ENCODE measurements around the gene ANKS3.

Gene ANKS3

GRCh38 chr16:4694642-4695451 is 39.2 kb downstream of the ANKS3 start:
- no peak for DNase-seq

- DNase-seq, result no peak
These were observed 40.0 kb downstream of the ANKS3 start for GRCh38 chr16:4693956-4694641.

GRCh38 chr16:4693296-4693955 is 40.6 kb downstream of the ANKS3 start, which contains the start of gene NUDT16L1:
TSS of gene NUDT16L1 (plus strand) at chr16:4693562. CDS start at chr16:4693727, 165 bp downstream.
- peak; percentile 89 for DNase-seq

GRCh38 chr16:4692460-4693295 is 41.4 kb downstream of the ANKS3 start:
- DNase-seq, result no peak

GRCh38 chr16:4691666-4692412 is 42.2 kb downstream of the ANKS3 start:
- no peak for DNase-seq

GRCh38 chr16:4690946-4691665 is 43.0 kb downstream of the ANKS3 start:
- no peak for DNase-seq

- DNase-seq, result no peak
These were observed 44.0 kb downstream of the ANKS3 start for GRCh38 chr16:4689864-4690704.

- no peak for DNase-seq
These were observed 44.9 kb downstream of the ANKS3 start for GRCh38 chr16:4689091-4689671.

- DNase-seq, result no peak
These were observed 45.4 kb downstream of the ANKS3 start for GRCh38 chr16:4688674-4689045.

GRCh38 chr16:4687946-4688673 is 46.0 kb downstream of the ANKS3 start:
- no peak for DNase-seq

- DNase-seq, result no peak
These were observed 46.7 kb downstream of the ANKS3 start for GRCh38 chr16:4687416-4687815.

- no peak for DNase-seq
These were observed 47.4 kb downstream of the ANKS3 start for GRCh38 chr16:4686497-4687210.

- no peak for DNase-seq
These were observed 48.1 kb downstream of the ANKS3 start for GRCh38 chr16:4685776-4686496.

- DNase-seq, result no peak
These were observed 48.8 kb downstream of the ANKS3 start for GRCh38 chr16:4685292-4685691.

- DNase-seq, result no peak
These were observed 49.3 kb downstream of the ANKS3 start for GRCh38 chr16:4684763-4685162.

GRCh38 chr16:4684058-4684715 is 49.9 kb downstream of the ANKS3 start:
- DNase-seq, result no peak

Measured in NCI-H510A (cell line).